Measurements from ENCODE around the gene RASAL3.

DNA sequence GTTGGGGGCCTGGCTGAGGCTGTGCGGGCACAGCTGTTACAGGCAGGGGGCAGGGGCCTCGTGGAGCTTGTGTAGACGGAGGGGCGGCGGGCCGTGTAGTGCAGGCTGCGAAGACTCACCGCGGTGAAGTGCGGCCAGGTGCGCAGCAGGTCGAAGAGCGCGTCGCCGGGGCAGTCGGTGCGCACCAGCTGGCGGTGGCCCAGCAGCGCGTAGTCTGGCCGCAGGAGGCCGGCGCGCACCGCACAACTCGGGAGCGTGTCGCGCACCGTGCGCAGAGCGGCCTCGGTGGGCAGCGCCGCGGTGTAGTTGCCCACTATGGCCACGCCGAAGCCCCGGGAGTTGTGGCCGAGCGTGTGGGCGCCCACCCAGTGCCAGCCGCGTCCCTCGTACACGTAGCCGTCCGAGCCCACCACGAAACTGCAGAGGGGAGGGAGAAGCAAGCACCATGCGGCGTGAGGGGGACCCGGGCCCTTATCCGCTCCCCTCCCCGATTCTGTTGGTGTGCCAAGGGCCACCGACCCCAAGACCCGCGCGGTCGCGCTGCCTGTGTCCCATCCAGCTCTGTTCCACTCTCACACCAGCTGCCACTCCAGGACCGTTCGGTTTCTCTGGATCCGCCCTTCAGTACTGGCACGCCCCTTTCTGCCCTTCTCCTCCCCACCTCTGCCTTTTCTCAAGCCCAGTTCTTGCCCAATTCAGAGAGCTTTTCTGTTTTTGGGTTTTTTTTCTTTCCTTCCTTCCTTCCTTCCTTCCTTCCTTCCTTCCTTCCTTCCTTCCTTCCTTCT is 5.4 kb upstream of the RASAL3 start:
- no peak for TF ChIP-seq EZH2 (IDR thresholded peaks at IDR 0.05; ENCODE audit: borderline replicate concordance, low read depth, low read length, severe bottlenecking)
- TF ChIP-seq, protein P1, sequence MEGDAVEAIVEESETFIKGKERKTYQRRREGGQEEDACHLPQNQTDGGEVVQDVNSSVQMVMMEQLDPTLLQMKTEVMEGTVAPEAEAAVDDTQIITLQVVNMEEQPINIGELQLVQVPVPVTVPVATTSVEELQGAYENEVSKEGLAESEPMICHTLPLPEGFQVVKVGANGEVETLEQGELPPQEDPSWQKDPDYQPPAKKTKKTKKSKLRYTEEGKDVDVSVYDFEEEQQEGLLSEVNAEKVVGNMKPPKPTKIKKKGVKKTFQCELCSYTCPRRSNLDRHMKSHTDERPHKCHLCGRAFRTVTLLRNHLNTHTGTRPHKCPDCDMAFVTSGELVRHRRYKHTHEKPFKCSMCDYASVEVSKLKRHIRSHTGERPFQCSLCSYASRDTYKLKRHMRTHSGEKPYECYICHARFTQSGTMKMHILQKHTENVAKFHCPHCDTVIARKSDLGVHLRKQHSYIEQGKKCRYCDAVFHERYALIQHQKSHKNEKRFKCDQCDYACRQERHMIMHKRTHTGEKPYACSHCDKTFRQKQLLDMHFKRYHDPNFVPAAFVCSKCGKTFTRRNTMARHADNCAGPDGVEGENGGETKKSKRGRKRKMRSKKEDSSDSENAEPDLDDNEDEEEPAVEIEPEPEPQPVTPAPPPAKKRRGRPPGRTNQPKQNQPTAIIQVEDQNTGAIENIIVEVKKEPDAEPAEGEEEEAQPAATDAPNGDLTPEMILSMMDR (IDR thresholded peaks at IDR 0.05; ENCODE audit: borderline replicate concordance, extremely low read depth, low read length, poor library complexity, severe bottlenecking), result no peak

All from DND-41 (cell line).